T-helper 1 cell (primary cell): ENCODE measurements around the gene SYNE3.
A peak's percentile ranks its signal among the peaks of the same experiment; 100 is the strongest.
"Not testable (repeated sequence)": the region's sequence is repeated elsewhere in the genome, so short reads cannot be mapped to it uniquely, and the experiment has no call there.

Source experiments
- DNase-seq, 5 donors: peaks; one replicate each; pipeline ENCODE4 v3.0.0-alpha.2; 2012 to 2020

The SYNE3 gene

GRCh38 chr14:95523815-95524448, 7.5 kb upstream of the SYNE3 start:
- DNase-seq = peak in 1 of 5 donors; percentile 82

- peak in 1 of 5 donors; percentile 91 for DNase-seq
Observed at GRCh38 chr14:95523051-95523814, 6.8 kb upstream of the SYNE3 start.

DNA sequence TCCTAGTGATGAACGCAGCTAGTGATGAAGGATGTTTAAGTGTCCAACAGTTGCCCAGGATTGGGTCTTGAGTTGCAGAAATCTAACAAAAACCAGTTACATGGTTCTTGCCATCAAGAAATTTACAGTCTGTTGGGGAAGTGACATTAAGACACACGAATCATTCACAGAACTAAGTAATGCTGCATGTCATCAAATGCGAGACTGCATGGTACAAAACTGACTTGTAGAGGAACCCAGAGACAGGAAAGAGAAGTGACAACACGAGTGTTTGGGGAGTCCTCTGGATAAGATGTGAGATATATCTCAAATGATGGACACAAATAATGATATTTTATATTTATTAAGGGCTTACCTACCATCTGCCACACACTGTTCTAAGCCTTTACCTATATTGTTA, 6.1 kb upstream of the SYNE3 start:
- DNase-seq = peak in 1 of 5 donors; percentile 52

GRCh38 chr14:95522116-95522515, 5.7 kb upstream of the SYNE3 start:
- DNase-seq = no peak

GRCh38 chr14:95521001-95521400, 4.6 kb upstream of the SYNE3 start:
- no peak for DNase-seq

DNA sequence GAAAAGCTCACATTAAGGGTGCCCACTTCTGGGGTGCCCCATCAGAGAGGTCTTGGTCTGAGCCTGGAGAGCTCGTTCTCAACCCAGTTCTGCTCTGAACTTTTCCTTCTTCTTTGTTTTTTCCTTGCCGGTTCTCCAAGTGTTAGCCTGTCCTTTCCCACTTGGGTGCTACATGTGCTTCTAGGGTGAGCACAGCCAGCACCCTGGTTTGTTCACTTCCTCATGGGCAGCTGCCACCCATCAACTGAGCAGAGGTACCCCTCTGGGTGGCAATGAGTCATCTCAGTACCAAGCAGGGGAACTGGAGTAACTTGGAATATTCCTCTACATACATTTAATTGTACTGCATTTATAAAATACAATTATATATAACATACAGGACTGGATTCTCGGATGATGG, 3.9 kb upstream of the SYNE3 start:
- DNase-seq = peak in 1 of 5 donors; percentile 65

DNA sequence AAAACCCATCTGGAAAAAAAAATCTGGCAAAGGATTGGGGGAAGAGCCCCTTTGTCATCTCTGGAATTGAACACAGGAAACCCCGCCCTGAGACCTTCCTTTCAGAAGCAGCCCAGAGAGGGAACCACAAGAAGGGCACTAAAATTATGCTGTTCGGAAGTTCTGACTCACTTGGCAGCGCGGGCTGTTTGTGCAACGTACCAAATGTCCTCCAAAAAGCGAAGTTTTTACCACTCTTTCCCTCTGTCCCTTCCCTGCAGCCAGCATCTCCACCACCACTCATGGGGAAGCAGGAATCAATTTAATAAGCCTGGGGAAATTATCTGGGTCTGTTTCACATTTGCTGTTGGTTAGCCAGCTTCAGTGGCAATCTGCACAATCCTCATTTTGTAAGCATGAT, 3.2 kb upstream of the SYNE3 start:
- DNase-seq = peak in 4 of 5 donors; percentile 42 to 90 (median 46)

- DNase-seq = no peak
Observed at GRCh38 chr14:95518045-95518751, 1.7 kb upstream of the SYNE3 start.

DNA sequence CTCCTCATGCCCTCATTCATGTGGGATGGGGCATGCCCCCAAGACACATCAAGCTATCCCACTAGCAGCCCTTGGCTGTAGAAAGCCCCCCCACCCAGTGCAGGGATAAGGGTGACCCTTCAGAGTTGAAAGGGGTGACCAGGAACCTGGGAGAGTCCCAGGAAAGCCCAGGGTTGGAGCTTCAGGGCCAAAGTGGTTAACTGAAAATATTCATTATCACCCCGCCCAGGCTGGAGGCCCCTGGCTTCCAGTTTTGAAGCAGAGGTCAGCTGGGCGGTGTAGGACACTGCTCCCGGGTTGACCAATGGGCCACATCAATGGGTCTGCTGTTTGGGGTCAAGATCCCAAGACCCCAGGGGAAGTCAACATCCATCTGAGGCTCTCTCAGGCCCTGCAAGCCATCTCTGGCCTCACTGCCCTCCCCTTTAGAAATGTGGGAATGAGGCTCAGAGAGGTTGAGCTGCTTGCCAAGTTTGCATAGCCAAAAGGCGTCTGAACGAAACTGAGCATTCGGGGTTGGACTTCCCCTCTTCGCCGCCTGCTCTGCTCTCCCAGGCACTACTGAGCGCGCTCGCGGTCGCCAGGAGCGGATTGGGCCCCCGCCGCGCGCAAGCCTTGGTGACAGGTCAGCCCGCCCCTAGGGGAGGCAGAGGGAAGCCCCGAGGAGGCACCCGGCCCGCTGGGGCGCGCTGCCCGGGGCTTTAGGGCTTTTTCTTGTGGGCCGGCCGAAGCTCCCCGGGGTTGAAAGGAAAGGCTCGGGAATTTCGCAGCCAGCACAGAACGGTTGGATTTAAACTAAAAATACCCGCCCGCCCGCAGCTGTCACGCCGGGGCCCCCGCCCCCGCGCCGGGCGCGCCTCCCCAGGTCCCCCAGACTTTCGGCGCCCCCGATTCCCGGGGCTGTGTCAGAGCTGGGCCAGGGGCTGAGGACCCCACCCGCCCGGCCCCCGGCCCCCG, 576 bp downstream of the SYNE3 start:
- peak; percentile 74 to 88 (median 81) for DNase-seq

DNA sequence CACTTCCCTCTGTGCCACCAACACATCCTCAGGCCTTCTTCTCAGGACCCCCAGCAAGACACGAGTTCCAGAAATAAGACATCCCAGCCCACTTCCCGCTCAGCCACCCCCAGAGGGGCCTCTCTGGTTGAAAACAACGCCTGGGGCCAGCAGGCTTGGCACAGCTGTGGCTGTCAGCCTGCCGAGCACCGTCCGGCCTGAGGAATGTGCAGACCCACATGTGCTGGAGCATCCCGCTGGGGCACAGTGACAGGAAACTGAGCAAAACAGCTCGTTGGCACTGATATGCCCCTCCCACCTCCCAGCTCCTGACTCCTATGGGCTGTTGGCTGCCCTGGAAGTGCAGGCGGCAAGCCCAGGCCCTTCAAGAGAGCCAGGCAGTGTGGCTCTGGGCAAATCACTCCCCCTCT, 1.4 kb downstream of the SYNE3 start:
- DNase-seq = no peak

DNA sequence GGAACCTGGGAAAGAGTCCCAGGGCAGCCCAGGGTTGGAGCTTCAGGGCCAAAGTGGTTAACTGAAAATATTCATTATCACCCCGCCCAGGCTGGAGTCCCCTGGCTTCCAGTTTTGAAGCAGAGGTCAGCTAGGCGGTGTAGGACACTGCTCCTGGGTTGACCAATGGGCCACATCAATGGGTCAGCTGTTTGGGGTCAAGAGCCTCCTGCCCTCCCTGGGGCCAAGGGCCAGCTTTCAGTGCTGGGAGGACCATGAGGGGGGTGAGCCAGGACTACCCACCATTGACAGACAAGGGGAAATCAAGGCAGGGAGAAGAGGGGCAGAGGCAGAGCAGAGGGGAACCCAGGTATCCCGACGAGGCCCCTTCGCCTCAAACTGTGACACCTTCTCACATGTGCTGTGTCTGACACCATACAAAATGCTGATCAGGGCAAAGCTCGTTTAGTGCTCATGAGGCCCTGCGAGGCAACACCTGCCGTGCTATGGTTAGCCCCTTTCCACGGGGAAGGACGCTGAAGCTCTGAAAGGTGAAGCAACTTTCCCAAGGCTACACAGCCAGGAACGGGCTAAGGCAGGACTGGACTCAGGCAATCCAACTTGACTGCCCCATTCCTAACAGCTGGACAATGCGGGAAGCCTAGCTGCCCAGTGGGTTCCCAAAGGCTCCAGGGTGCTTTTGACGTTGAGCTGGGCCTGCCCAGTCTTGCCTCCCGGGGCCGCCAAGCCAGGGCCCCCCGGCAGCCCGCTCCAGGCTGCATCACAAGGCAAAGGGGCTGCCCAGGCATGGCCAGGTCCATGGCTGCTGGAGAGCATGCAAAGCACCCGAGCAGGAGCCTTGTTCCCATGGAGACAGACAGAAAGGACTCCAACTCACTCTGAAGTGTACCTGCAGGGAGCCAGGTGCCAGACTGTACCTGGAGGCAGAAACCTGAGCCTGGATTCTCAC, 2.0 kb downstream of the SYNE3 start:
- no peak for DNase-seq

DNA sequence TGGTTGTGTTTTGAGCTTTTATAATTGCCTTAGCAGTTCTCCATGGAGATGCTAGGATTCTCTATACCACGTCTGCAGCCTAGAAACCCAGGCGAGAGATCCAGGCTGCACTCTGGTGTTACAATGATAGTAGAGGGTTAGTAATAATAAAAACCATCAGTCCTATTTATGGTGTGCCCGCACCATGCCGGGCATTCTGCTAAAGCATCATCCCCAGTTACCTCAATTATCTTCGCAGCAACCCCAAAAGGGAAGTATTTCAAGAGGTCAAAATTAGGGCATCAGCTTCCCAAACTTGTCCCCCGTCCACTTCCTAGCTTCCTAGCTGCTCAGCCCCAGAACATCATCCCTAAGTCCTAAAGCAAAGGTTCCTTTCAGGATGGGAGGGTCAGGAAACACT, 3.2 kb downstream of the SYNE3 start:
- DNase-seq = no peak

GRCh38 chr14:95511687-95512086, 4.8 kb downstream of the SYNE3 start:
- no peak for DNase-seq

DNA sequence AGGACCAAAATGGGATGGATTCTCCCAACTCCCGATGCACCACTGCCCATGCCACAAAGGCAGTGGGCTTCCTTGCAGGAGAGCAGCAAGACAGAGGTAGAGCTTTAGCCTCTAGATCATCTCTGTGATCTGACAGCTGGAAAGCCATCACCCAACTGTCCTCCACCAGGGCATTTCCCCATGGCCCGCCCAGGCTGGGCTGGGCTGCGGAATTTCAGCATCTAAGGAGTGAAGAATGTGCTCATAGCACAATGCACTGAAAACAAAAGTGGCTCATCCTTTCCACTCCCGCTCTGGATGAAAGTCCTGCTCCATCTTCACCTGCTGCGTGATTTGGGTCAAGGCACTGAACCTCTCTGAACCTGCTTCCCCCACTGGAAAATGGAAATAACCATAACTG, 5.6 kb downstream of the SYNE3 start:
- DNase-seq = no peak

DNA sequence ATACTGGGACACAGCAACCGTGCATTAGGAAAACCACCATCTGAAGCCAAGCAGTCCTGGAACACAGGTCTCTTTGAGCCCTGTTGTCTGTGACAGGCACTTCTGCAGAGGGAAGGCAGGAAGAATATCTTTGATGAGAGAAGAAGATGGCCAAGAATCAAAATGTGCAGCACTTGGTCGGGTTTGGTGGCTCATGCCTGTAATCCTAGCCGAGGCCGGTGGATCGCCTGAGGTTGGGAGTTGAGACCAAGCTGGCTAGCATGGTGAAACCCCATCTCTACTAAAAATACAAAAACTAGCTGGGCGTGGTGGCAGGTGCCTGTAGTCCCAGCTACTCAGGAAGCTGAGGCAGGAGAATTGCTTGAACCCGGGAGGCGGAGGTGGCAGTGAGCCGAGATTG, 6.1 kb downstream of the SYNE3 start:
- DNase-seq = not testable (repeated sequence)

DNA sequence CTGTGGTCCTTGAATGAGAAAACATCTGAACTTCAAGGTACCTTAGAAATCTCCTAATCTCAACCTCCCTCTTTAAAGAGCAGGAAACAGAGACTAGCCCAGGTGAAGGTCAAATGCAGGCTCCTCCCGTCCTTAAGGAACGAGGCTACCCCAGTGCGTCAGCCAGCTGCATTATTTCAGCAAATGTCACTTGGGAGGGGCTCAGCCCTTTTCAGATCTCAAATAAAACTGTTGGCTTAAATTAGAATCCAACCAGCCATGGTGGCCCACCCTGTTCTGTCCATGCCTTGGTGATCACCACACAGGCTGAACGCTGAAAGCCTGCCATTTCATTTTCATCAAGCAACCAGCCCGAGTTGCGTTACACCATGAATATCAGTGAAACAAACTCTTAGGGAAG, 7.0 kb downstream of the SYNE3 start:
- no peak for DNase-seq

- no peak for DNase-seq
Observed at GRCh38 chr14:95508377-95508776, 8.1 kb downstream of the SYNE3 start.

- DNase-seq = no peak
Observed at GRCh38 chr14:95507701-95508103, 8.7 kb downstream of the SYNE3 start.

GRCh38 chr14:95507174-95507573, 9.3 kb downstream of the SYNE3 start:
- no peak for DNase-seq

- DNase-seq = no peak
Observed at GRCh38 chr14:95505030-95505589, 11.3 kb downstream of the SYNE3 start.
